NCI-H524 treated with DMSO at 0.1 percent for 48 hours (cell line): ENCODE data around the gene CLIC3.

Experiments used
- DNase-seq: peaks from one replicate; lab custom pipeline; 2025; lab: John Stamatoyannopoulos, UW

CLIC3 gene

DNA sequence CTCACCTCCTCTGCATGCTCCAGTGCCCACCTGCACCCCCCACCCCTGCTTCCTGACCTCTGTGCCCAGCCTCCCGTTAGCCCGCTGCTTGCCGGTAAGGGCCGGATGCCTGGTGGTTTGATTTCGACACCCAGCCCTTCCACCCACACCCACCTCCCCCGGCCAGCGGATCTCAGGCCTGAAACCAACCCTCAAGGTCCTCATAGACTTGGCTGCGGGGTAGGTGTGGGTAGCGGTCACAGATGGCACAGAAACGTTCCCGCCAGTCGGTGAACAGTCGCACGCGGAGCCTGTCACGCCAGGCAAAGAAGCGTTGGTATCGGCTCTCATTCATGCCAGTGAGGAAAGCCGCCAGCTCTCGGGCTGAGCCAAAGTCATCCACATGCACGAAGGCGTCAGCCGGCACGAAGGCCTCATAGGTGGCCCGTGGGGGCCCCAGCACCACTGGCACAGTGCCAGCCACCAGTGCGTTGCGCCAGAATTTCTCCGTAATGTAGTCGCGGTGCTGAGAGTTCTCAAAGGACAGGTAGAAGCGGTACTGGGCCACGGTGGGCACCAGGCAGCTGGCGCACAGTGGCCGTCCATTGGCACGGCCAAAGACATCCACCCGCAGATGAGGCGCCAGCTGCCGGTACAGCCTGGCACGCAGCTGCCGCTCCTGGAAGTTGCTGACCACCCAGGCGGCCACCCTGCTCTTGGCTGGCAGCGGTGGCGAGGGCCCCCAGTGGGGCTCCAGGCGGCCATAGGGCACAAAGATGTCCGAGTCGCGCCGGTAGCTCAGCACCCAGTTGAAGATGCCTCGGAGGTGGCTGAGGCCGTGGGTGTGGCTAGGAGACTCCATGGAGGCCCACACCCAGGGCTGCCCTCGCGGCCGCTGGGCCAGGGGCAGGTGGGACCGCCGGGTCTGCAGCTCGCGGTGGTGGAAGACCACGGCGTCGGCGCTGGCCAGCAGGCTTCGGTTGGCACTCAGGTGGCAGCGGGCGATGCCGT lies 34.5 kb upstream of the CLIC3 start:
- no peak for DNase-seq

DNA sequence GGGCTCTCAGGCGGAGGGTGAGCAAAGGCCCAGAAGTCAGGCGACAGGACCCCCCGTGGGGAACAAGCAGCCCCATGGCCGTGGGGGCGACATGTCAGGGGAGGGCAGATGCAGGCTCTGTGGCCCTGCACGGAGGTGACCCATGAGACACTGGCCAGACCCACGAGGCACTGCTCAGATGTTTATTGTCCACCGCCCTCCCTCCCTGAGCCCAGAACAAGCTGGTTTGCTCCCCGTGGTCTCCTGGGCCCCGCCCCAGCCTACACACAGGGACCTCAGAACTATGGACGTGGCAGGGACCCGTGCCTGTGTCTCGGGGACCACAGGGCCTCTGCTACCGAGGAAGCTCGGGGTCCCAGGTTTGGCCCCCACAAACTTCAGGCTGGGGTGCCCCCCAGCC lies 33.6 kb upstream of the CLIC3 start:
- DNase-seq: no peak

DNA sequence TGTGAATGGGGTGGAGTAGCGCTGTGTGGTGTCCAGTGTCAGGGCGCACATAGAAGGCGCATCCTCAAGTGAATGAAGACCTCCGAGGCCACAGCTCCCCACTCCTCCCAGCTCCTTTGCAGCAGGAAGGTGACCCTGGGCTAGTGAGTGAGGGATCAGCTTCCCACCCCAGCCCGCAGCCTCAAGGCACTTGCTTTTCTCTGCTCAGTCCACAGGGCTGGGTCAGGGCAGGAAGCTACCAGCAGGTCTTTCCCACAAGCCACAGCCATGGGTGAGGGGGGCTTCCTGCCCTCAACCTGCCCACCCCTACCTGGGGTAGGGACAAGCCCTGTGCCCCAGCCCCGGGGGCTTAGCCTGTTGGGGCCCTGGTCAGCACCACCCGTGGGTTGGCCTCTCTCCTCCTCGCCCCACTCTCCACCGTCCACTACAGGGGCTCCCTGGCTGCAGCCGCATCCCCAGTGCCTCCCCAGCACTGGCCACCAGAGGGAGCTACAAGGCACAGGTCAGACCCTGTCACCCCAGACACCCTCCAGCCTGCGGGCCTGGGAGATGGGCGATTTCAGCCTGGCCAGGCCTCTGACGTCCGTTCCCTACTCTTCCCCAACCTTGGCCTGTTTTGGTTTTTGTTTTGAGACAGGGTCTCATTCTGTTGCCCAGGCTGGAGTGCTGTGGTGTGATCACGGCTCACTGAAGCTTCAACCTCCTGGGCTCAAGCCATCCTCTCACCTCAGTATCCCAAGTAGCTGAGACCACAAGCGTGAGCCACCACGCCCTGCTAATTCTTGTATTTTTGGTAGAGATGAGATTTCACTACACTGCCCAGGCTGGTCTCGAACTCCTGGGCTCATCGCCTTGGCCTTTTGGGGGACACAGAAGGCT lies 32.9 kb upstream of the CLIC3 start:
- DNase-seq: no peak

DNA sequence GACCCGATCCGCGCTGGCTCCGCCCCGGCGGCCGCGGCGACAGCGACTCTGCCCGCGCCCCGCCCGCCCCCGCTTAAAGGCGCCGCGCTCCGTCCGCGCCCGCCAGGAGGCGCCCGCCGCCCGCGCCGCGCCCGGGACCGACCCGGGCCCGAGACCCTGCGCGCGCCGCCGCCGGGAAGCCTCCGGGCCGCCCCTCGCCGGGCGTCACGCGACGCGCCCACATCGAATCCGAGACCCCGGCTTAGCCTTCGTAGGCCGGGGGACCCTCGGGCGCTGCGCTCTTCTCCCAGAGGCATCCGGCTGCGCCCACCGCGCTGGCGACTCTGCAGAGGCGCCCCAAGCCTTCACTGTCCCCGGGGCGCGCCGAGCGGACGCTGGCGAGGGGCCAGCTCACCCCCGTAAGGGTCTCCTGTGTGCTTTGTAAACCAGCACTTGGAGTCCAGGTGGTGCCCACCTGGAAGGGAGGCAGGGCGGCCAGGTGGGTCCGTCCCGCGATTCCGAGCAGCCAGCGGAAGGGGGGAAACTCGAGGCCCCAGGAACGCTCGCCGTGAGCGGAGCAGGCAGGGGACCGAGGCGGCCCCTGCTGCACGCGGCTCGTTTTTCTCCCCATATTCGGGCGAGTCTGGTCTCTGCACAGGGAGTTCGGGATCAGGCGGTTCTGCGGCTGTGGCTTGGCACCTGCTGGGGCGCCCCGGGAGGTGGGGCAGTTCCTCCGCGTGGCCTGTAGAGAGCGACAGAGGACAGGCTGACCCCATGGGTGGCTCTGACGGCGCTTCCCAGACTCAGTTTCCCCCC lies 32.1 kb upstream of the CLIC3 start:
- no peak for DNase-seq

DNA sequence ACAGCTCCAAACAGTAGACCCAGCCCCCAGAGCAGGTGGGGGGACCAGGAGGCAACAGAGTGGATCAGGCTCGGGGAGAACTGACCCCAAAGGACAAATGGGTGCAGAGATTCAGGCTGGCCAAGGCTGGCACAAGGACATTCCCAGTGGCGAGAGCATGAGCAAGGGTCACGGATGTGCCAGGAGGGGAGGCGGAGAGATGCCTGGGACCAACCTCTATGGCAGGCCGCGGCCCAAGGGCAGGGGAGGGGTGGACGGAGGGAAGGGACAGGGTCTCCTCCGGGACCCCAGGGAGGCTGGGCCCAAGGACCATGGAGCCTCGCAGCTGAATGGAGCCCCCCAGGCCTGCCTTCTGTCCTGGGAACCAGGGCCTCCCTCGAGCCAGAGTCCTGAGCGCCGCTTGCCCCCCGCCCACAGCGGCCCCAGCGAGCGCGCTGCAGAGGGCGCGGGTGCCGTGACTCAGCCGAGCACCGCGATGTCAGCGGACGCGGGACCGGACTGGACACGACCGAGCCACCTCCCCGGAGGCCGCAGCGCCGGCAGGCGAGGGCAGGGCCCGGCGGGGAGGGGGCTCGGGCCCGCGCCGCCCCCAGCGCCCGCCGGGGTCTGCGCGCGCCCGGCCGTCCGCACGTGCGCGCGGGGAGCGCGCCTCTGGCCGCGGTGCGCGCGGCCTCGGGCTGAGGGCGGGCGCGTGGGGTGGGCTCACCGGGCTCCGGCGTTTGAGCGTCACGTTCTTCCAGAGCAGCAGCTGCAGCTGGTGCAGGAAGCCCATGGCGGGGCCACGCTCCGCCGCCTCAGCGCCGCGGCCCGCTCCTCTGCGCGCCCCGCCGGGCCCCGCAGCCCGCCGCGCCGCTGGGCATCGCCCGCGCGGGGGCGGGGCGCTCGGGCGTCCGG lies 31.2 kb upstream of the CLIC3 start, which contains the start of gene ABCA2:
ABCA2 (minus strand) TSS at position 869 of the 894 bp plus-strand sequence; CDS start at position 772, 97 bp downstream.
- no peak for DNase-seq

DNA sequence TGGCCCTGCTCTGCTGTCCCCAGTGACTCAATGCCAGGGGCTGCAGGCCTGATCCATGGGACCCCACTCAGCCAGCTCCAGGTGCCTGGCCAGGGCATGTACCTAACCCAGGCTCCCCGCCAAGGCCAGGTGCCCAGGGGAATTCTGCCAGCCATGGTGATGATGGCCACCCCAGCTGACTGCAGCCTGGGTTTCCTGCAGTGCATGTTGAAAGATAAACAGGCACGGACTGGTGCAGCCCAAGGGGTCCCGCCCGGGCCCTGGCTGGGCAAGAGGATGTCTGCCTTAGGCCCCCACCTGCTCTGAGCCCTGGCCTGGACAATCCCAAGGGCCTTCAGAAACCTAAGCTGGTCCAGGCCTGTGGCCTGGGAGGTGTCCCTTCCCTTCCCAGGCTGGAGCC lies 30.5 kb upstream of the CLIC3 start:
- no peak for DNase-seq

DNA sequence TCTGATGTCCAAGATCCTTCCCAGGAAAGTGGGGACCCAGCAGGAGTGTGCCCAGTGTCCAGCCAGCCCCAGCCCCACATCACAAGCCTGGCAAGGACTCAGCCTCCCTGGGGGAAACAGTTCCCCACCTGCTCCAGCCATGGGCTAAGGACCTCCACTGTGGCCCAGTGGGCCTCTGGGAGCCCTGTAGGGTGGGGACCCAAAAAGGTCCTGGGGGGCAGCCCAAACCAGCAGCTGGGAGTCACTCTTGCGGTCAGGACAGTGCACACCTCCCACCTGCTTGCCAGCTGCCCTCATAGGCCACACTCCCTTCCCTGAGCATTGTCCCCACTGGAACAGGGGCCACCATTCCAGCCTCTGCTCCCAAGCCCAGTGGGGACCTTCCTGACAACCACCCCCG lies 30.0 kb upstream of the CLIC3 start:
- DNase-seq: no peak

DNA sequence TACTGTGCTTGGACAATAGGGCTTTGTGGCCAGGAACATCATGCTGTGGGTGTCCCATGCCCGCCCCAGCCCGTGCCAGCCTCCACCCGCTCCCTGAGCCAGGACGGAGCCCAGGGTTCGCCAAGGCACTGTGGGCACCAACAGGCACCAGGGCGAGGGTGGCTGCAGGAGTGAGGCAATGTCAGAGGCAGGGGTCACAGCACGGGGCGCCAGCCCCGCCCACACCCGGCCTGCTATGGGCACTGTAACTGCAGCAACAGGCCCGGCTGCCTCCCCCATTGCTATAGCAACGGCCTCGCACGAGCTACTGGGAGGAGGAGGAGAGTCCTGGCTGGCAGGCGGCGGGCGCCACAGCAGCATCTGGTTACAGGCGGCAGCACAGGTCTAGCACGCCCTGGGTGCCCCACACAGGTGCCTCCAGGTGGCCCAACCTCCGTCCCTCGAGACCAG lies 29.2 kb upstream of the CLIC3 start:
- peak; percentile 24 for DNase-seq

DNA sequence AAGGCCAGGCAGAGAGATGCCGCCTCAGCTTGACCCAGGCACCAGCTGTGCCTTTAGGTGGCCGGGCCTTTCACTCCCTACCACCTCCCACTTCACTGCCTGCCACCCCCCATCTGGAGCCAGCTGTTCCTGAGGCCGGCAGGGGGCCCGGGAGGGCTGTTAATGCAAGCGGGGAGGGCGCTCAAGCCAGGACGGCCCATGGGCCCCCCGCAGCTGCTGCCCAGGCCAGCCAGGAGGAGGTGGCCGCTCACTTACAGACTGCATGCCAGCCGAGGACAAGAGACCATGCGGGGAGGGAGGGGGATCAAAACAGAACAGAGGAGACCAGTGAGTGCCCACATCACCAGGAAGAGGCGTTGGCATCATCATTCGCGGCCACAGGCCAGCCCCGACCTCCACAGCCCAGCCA lies 27.2 kb upstream of the CLIC3 start:
- no peak for DNase-seq

DNA sequence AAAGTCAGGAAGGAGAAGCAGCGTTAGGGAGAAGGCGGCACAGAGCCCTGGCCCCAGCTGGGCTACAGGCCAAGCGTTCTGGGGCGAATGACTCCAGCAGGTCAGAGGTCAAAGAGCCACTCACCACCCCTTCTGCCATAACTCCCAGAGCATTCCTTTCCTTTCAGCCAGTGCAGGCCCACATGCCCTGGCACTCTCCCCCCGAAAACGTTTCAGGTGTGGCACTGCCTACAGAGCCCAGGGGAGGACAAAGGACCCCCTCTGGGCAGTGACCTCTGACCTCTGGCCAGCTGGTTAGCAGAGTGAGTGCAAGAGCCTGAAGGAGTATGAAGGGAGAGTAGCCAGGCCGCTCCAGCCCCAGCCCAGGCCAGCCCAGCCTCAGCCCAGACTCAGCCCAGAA lies 26.8 kb upstream of the CLIC3 start:
- no peak for DNase-seq

DNA sequence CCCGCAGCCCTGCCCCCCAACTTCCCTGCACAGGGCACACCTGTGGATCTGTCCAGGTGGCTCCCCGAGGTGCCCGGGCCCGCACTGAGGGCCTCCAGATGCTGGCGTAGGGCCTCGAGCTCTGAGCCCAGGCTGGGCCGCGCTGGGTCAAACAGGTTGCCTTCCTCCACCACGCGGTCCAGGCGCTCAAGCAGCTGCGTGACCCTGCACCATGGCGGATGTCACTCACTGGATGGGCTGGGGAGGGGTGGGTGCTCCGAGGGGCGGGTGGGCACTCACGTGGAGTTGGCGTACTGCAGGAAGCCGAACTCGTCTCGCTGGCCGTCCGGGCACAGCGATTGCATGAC lies 26.3 kb upstream of the CLIC3 start:
- no peak for DNase-seq

DNA sequence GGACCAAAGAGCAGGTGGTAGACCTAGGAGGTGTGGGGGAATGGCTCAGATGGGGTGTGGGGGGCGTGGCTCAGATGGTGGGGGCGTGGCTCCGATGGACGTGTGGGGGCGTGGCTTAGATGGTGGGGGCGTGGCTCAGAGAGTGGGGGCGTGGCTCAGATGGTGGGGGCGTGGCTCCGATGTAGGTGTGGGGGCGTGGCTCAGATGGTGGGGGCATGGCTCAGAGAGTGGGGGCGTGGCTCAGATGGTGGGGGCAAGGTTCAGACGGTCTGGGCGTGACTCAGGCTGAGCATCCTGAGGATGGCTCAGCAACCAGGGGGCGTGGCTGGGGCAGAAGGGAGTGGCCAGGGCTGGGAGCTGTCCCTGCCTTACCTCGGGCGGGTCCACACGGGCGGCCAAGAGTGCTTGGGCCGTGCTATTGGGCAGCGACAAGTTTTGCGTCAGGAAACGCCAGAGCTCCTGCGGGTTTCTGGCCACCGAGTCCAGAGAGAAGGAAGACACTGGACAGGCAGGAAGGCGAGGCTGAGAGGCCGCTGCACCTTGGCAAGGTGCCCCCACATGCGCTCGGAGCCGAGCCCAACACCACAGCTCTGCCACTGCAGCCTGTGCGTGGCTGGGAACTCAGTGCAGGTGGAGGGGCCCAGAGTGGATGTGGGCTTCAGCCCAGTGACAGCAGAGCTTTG lies 25.8 kb upstream of the CLIC3 start:
- DNase-seq: no peak

DNA sequence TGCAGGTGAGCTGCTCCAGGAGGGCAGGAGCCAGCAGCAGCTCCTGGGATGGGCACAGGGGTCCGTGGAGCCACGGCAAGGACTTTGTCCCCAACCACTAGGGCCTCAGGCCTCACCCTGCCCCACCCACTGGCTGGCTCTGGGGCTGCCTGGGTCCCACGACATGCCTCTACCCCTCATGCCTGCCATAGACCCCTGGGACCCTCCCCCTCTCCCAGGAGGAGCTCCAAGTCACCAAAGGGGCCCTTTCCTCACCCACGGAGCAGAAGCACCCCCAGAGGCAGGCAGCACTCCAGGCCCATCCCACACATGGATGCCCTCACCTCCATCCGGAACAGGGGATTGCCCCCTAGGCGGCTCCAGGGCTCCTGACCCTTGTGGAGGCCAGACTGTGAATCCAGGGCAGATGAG lies 25.2 kb upstream of the CLIC3 start:
- DNase-seq: no peak

DNA sequence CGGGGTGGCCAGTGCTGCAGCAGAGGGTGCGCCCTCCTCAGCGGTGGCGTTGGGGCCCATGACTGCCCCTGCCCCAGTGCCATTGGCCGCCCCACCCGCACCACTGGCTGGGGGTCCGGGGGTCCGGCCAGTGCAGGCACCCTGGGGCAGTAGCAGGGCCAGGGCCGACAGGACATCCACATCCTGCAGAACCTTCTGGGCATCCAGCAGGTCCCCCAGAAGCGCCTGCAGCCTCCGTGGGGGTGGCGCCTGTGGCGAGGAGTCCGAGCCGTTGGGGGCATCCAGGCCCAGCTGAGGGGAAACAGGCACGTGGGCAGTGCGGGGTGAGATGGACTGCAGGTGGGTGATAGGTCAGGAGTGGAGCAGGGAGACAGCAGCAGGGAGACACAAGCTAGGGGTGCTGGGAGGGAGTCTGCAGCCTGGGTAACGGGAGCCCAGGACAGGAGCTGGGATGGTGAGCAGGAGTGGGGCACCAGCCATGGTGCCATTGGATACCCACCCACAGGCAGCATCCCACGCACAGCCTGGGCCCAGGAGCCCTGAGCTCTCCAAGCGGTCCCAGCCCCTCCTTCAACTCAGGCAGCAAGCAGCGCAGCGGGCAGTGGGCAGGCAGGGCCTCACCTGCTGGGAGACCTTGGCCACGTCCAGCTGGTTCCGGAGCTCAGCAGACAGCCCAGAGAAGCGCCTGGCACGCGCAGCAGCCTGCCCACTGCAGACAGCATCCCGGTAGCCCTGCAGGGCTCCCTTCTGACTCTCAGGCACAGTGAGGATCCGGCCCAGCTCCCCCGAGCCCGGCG lies 24.6 kb upstream of the CLIC3 start:
- DNase-seq: no peak

DNA sequence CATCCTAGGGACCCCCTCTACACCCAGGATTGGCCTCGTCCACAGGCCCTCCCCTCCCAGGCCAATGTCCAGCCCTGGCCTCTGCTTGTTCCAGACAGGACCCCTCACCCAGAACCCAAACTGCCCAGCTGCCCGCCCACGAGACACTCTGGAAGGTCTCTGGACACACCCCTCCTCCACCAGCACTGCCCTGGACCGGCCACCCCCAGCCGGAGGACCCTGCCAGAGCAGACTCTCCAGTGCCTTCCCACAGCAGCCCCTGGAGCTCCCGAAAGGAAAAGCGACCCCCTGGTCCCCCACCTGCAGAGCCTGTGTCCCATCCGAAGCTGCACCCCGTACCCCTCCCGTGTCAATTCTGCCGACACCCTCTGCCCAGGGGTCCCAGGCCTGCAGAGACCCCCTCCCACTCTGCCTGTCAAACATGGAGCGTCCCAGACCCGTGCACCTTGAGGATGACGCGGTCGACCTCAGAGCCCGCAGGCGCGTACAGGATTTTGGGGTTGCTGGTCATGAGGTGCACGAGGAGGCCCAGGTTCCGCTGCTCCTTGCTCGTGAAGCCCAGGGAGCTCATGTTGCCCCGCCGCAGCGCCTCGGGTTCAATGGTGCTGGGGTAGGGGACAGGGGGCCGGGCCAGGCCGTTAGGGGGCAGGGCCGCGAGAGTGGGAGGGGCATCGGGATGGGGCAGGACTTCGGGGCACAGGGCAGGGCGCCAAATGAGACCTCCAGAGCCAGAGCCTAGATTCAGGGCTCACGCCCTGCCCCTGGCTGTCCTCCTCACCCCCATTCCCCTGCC lies 23.7 kb upstream of the CLIC3 start:
- no peak for DNase-seq

DNA sequence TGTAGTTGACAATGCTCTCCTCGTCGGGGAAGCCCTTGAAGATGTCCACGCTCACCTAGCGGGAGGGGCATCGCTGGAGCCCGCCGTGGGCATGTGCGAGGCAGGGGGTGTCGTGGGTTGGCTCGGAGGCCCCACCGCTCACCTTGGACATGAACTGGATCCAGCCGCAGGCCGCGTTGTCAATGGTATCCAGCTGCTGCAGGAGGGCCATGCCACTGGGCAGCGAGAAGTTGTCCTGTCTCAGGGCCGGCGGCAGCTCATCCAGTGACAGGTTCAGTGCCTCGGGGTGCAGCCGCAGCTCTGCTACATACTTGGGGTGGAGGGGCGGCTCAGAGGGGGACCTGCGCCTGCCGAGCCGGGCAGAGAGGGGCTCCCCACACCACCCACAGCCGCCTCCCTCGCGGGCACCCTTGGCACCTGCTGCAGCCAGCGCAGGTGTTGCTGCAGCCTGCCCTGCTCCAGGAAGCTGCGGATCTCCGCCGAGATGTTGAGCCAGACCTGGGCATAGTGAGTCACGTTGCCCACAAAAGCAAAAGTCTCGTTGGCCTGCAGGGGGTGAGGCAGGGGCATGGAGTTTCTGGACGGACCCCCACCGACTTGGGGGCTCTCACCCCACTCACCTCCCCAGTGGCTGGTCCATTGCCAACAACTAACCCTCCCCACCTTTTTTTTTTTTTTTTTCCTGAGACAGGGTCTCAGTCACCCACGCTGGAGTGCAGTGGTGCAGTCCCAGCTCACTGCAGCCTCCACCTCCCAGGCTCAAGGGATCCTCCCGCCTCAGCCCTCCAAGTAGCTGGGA lies 22.6 kb upstream of the CLIC3 start:
- DNase-seq: no peak

DNA sequence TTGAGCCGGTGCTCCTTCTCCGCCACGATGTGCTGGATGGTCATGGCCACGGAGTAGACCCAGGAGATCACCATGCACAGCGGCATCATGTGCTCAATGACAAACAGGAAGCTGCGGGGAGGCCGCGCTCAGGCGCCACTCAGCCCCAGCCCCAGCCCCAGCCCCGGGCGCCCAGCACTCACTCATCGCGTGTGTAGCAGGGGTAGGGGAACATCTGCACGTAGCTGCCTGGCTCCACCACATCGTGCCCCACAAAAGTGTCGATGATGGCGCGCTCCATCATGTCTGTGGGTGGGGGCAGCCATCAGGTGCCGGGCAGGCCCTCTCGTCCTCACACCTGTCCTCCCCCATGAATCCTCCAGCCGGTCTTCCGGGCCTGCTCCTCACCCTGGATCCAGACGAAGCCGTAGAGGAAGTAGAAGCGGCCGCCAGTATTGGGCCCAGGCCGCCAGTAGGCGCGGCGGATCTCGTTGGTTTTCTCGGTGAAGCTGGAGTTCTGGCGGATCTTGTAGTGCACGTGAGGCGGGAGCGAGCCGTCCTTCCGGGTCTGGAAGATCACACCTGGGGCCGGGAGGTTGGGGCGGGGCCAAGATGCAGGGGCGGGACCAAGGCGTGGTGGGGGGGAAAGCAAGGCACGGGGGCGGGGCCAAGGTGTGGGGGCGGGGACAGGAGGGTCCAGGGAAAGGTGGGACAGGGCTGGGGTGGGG lies 21.6 kb upstream of the CLIC3 start:
- DNase-seq: no peak
